ENCODE results near the gene CTRB1. TPM values are rescaled to one million over a fixed set of nuclear protein-coding genes. Genes with fewer than 3 reads are reported as not detected.

The CTRB1 gene
- total and polyA plus RNA-seq, 2 of the 13 experiments (the other 11 are each of a cell fraction or from before 2014, with no cell fraction given): not detected

DNA sequence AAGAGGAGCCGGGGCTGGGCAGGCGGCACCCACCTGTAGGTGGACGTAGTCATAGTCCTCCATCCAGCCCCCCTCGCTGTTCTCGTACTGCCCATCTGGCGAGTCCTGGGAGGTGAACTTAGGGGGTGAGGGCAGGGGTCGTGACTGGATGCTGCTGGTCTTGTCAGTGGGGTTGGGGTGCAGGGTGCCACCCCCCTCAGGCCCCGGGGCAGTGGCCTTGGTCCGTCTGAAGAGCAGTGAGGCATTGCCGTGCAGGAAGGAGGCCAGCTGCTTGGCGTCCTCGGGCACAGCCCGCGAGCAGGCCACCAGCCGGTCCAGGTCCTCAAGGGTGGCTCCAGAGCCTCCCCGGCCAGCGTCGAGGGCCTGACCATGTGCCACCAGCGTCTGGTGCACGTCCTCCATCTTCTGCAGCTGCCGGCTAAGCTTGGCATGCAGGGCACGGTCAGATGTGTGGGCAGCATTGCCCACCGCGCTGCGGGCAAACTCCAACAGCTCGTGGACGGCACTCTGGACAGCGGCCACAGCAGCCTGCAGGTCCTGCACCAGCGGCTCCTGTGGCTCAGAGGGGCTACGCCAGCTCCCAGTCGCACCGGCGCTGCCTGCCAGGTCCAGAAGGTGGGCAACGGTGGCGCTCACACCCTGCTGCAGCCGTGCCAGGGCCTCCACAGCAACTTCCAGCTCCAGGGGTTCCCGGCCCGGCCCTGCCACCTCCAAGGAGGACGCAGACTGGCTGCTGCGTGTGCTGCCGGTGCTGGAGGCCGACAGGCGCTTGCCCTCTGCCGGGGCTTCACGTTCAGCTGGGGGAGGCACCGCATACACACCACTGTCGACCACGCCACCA is 16.3 kb downstream of the CTRB1 start:
- Histone ChIP-seq H3K4me2 (ENCODE audit: low read depth, low read length) (no peak overlapping the region), H2AFZ (ENCODE audit: low read length) (no peak overlapping the region), H3K4me3 (replicated peaks in 1 of 3; ENCODE audit: insufficient read depth in 1 of 3, low read depth in 2 of 3, low read length in 3 of 3) (no peak overlapping the region), H3K79me2 (ENCODE audit: insufficient read depth, low read length) (peaks cover 26% of the 10 kb centered on the region), H3K36me3 (replicated peaks in 1 of 2; ENCODE audit: control insufficient read depth in 1 of 2, insufficient read depth in 2 of 2, low read length in 2 of 2) (peaks cover 44 to 50% of the 10 kb centered on the region in 2 experiments), H3K9me3 (ENCODE audit: low read length) (no peaks in the 10 kb centered on the region), H3K4me1 (ENCODE audit: insufficient read depth, low read length) (peaks cover 40% of the 10 kb centered on the region), H3K9ac (ENCODE audit: insufficient read depth, low read depth, low read length) (no peak overlapping the region), H3K27ac (ENCODE audit: extremely low read length, insufficient read depth, low read length) (peak overlapping the region; percentile 20), H3K27me3 (ENCODE audit: control insufficient read depth in 1 of 2, insufficient read depth in 2 of 2, low read length in 2 of 2) (no peaks in the 10 kb centered on the region), H4K20me1 (ENCODE audit: insufficient read depth, low read length) (peaks cover 8% of the 10 kb centered on the region)
- no TSS peak for BruUV-seq (replicated peaks)
- in situ Hi-C loops (cut with HindIII; ENCODE audit: extremely low pct_ligation_motif_present, low pct_unique_long_range_greater_than_20kb): no loop called here
- FAIRE-seq (no peak), DNase-seq (ENCODE audit: low spot score) (no peak), ATAC-seq (no peak)
- WGBS (ENCODE audit: low lambda C conversion rate): 97% methylated on average over 31 of the region's 48 CpGs
- ChIA-PET CTCF (ENCODE audit: low intra/inter-chr PET ratio, low total read pairs) (interaction anchor here (4.4 kb wide), 1 partner anchor 150 kb away, joined by 45 read pairs; no protein-coding TSS in a partner anchor), POLR2A (interaction anchor here (0.9 to 4.2 kb wide), 7 partner anchors 10 to 150 kb away, joined by 3 to 27 read pairs (median 7); partner anchors contain the start of gene BCAR1)
- intact Hi-C loops (cut with micrococcal nuclease; ENCODE audit: unreplicated experiment): loop anchor here (1.0 to 5.0 kb wide), 3 partner anchors 10 to 150 kb away; no protein-coding TSS in a partner anchor
- TF ChIP-seq RBFOX2 (IDR thresholded peaks at IDR 0.05; ENCODE audit: low read depth, low read length) (peak; percentile 68; the same call in 1 of the 2 replicates), ZC3H13 (CRISPR knock-in tag; IDR thresholded peaks at IDR 0.05) (peak; percentile 20; the same call in 1 of the 2 replicates), POLR2A (IDR thresholded peaks at IDR 0.05; ENCODE audit: insufficient read depth in 1 of 2, low read depth in 2 of 2, low read length in 2 of 2) (0 out of 4 replicates have a peak, but pooled peaks of 1 of the 2 experiments have one; percentile 21), ZFP91 (CRISPR knock-in tag; IDR thresholded peaks at IDR 0.05; ENCODE audit: borderline replicate concordance) (0 out of 2 replicates have a peak, but pooled peaks have one; percentile 14), HNRNPL (IDR thresholded peaks at IDR 0.05; ENCODE audit: low read depth, low read length) (peak; percentile 90), ZNF563 (CRISPR knock-in tag; IDR thresholded peaks at IDR 0.05) (peak; percentile 13; the same call in 1 of the 2 replicates), HOMEZ (CRISPR knock-in tag; IDR thresholded peaks at IDR 0.05; ENCODE audit: low read depth) (no peak)
- TF ChIP-seq, protein P1, sequence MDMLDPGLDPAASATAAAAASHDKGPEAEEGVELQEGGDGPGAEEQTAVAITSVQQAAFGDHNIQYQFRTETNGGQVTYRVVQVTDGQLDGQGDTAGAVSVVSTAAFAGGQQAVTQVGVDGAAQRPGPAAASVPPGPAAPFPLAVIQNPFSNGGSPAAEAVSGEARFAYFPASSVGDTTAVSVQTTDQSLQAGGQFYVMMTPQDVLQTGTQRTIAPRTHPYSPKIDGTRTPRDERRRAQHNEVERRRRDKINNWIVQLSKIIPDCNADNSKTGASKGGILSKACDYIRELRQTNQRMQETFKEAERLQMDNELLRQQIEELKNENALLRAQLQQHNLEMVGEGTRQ (IDR thresholded peaks at IDR 0.05; ENCODE audit: low read depth, low read length): no peak
- TF ChIP-seq, protein P1 (CRISPR knock-in tag; IDR thresholded peaks at IDR 0.05; ENCODE audit: borderline replicate concordance): no peak
